ENCODE results near the gene NUDT16L1.
"Not testable (repeated sequence)": the region's sequence is repeated elsewhere in the genome, so short reads cannot be mapped to it uniquely, and the experiment has no call there.

Gene NUDT16L1

DNA sequence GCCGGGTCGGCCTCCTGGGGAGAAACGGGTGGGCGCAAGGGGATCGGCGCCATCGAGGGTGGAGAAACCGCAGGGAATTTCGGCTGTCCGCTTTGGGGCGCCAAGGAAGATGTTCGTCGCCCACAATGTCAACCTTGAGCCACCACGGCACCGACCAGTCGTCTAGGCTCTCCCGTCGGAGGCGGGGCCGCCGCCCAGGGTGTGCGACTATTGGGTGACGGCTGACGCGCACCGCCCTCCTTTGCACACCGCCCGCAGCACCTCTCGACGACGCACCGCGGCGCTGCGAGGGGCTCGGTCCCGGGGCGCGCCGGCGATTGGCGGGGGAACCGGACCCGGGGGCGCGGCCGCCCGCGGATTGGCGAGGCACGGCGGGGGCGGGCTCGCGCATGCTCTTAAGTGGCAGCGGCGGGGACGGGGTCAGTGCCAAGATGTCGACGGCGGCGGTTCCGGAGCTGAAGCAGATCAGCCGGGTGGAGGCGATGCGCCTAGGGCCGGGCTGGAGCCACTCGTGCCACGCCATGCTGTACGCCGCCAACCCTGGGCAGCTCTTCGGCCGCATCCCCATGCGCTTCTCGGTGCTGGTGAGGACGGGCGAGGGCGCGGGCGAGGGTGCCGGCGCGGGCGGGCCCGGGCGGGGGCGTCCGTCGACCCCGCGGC is at the start of gene NUDT16L1:
TSS of gene NUDT16L1 (plus strand) at position 267 of the 660 bp plus-strand sequence. CDS start at position 432, 165 bp downstream.
- peak within 1 kb of the TSS; percentile 97 for H3K27ac ChIP-seq

DNA sequence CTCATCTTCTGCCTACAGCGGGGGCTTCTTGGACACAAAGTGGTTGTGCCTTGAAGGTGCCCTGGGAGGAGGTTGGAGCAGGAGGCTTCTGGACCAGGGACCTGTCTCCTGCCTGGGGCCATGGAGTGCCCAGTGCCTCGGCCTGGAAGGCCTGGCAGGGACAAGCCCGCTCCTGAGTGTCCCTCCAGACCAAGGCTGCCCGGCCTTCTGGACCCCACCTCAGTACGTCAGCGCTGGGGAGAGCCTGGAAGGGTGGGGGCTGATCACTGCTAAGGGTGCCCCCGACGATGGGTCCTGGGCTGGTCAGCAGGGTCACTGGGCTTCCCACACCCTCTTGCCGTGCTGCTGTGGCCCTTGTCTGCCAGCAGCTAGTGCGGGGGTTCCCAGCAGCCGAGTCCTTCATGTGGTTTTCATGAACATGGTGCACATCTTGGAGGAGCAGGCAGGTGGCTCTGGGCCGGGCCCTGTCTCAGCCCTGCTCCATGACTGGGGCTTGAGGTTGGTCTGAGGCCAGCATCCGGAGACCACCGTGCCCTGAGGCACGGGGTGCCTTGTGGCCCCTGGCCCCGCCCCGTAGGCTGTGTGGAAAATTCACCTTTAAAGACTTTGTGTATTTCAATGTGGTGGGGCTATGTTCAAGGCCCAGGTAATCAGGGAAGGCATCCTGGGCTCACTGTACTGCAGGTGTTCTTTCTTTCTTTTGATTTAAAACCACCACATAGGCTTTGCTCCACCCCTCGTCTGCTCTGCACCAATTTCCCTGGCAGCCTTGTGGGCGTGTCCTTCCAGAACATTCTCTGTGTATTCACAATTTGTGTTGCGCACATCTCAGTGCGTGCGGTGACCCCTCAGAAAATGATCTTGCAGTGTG is 46.4 kb upstream of the NUDT16L1 start:
- H3K27ac ChIP-seq, result no peak overlapping the region
- TF ChIP-seq, protein P1, sequence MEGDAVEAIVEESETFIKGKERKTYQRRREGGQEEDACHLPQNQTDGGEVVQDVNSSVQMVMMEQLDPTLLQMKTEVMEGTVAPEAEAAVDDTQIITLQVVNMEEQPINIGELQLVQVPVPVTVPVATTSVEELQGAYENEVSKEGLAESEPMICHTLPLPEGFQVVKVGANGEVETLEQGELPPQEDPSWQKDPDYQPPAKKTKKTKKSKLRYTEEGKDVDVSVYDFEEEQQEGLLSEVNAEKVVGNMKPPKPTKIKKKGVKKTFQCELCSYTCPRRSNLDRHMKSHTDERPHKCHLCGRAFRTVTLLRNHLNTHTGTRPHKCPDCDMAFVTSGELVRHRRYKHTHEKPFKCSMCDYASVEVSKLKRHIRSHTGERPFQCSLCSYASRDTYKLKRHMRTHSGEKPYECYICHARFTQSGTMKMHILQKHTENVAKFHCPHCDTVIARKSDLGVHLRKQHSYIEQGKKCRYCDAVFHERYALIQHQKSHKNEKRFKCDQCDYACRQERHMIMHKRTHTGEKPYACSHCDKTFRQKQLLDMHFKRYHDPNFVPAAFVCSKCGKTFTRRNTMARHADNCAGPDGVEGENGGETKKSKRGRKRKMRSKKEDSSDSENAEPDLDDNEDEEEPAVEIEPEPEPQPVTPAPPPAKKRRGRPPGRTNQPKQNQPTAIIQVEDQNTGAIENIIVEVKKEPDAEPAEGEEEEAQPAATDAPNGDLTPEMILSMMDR (conservative IDR thresholded peaks at IDR 0.05), result no peak
- no peak for TF ChIP-seq ZFX (IDR thresholded peaks at IDR 0.05)

More for the DNA sequence above, at the start of gene NUDT16L1:
- no peak for TF ChIP-seq ZFX (IDR thresholded peaks at IDR 0.05)
- TF ChIP-seq, protein P1 (conservative IDR thresholded peaks at IDR 0.05), result no peak; the same call in 1 of the 2 replicates

DNA sequence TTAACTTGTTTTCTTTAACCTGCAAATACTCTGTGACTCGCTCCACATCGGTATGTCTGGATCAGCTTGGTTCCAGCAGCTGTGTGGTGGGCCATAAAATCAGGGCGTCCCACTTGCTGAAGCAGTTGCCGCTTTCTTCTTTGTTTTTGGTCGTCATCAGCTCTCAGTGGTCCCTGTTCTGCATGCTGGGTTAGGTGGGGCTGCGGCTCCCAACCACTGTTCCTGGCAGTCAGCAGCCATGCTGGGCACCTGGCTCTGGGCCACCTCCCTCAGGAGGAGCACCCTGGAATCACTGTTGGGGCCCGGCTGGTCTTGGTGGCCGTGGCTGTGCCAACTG is 45.8 kb upstream of the NUDT16L1 start:
- TF ChIP-seq ZFX (IDR thresholded peaks at IDR 0.05), result no peak
- TF ChIP-seq, protein P1 (conservative IDR thresholded peaks at IDR 0.05), result no peak
- H3K27ac ChIP-seq, result no peak overlapping the region

DNA sequence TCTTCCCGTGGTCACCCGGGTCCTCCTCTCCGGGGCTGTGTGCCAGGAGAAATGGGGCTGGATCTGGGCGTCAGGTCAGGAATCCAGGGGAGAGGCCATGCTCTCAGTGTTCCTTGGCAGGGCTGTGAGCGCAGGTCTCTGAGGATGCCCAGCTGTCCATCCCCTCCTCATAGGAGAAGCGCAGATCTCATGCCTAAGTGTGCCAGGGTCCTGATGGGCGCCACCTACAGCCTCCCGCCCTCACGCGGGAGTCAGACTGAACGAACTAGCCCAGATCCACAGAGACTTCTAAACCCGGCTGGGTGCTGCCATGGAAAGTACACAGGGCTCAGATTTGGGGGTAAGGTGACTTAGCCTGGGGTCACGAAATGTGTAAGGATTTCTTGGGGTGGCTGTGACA is 44.4 kb upstream of the NUDT16L1 start:
- TF ChIP-seq, protein P1 (conservative IDR thresholded peaks at IDR 0.05), result no peak
- TF ChIP-seq ZFX (IDR thresholded peaks at IDR 0.05), result no peak
- no peak overlapping the region for H3K27ac ChIP-seq

DNA sequence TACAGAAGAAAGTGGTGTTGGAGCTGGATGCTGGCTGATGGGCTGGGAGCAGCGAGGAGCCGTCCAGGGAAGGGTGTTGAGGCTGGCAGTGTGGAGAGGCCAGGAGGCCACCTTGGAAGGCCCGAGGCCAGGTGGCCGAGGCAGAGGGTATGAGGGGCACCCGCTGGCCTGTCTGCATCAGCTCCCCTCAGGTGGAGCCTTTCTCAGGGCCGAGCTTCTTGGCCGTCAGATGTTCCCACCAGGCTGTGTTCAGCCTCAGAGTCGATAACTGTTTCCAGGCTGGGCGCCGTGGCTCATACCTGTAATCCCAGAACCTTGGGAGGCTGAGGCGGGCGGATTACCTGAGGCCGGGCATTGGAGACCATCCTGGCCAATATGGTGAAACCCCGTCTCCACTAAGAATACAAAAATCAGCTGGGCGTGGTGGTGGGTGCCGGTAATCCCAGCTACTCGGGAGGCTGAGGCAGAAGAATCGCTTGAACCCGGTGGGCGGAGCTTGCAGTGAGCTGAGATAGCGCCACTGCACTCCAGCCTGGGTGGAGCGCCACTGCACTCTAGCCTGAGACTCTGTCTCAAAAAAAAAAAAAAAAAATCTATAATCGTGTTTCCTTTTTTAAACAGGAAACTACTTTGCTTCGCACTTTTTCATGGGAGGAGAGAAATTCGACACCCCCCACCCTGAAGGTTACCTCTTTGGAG is 43.5 kb upstream of the NUDT16L1 start:
- no peak overlapping the region for H3K27ac ChIP-seq
- no peak for TF ChIP-seq ZFX (IDR thresholded peaks at IDR 0.05)
- TF ChIP-seq, protein P1 (conservative IDR thresholded peaks at IDR 0.05), result no peak

DNA sequence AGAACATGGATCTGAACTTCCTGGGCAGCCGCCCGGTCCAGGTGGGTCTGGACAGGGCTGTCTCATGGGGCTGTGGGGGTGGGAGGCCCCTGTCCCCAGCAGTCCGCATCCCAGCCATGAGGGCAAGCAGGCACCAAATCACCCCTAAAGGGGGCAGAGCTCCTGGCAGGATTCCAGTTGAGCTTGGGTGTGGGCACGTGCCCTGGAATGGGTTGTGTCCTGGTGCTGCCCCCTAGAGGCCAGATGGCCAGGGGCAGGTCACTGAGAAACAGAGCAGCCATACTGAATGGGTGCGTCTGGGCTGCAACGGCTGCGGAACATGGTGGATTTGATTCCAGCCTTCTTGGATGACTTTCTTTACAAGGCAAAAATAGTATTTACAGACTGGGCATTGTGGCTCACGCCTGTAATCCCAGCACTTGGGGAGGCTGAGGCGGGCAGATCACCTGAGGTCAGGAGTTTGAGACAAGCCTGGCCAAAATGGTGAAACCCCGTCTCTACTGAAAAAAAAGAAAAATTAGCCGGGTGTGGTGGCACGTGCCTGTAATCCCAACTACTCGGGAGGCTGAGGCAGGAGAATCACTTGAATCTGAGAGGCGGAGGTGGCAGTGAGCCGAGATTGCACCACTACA is 42.8 kb upstream of the NUDT16L1 start:
- not testable (repeated sequence) for H3K27ac ChIP-seq
- TF ChIP-seq, protein P1 (conservative IDR thresholded peaks at IDR 0.05), result peak; percentile 94

Data from C4-2B (cell line).